ENCODE data around the gene DEFB129.
A peak's percentile ranks its signal among the peaks of the same experiment; 100 is the strongest.
"Not testable (repeated sequence)": the region's sequence is repeated elsewhere in the genome, so short reads cannot be mapped to it uniquely, and the experiment has no call there.

DEFB129 gene

GRCh38 chr20:253447-253846 lies 26.4 kb downstream of the DEFB129 start:
- not testable (repeated sequence) for DNase-seq (ENCODE audit: low read depth, low spot score)

- no peak for DNase-seq (ENCODE audit: low read depth, low spot score)
Measured at GRCh38 chr20:257419-257818, 30.4 kb downstream of the DEFB129 start, which contains the start of gene DEFB132. Gene DEFB132 (plus strand): TSS chr20:257724. CDS start chr20:257779, 55 bp downstream.

- no peak for DNase-seq (ENCODE audit: low read depth, low spot score)
Measured at GRCh38 chr20:258269-258858, 31.3 kb downstream of the DEFB129 start.

GRCh38 chr20:258963-259362 lies 31.9 kb downstream of the DEFB129 start:
- DNase-seq (ENCODE audit: low read depth, low spot score), result no peak

GRCh38 chr20:259981-260380 lies 32.9 kb downstream of the DEFB129 start:
- no peak for DNase-seq (ENCODE audit: low read depth, low spot score)

GRCh38 chr20:263701-264100 lies 36.6 kb downstream of the DEFB129 start:
- no peak for DNase-seq (ENCODE audit: low read depth, low spot score)

GRCh38 chr20:266596-267562 lies 39.8 kb downstream of the DEFB129 start:
- DNase-seq (ENCODE audit: low read depth, low spot score), result peak; percentile 88

GRCh38 chr20:270517-270916 lies 43.5 kb downstream of the DEFB129 start:
- no peak for DNase-seq (ENCODE audit: low read depth, low spot score)

- no peak for DNase-seq (ENCODE audit: low read depth, low spot score)
Measured at GRCh38 chr20:271069-271468, 44.0 kb downstream of the DEFB129 start.

- DNase-seq (ENCODE audit: low read depth, low spot score), result no peak
Measured at GRCh38 chr20:271528-271927, 44.5 kb downstream of the DEFB129 start.

GRCh38 chr20:272718-273117 lies 45.7 kb downstream of the DEFB129 start:
- no peak for DNase-seq (ENCODE audit: low read depth, low spot score)

GRCh38 chr20:273884-274283 lies 46.8 kb downstream of the DEFB129 start:
- no peak for DNase-seq (ENCODE audit: low read depth, low spot score)

- DNase-seq (ENCODE audit: low read depth, low spot score), result no peak
Measured at GRCh38 chr20:275791-276190, 48.7 kb downstream of the DEFB129 start.

- no peak for DNase-seq (ENCODE audit: low read depth, low spot score)
Measured at GRCh38 chr20:276620-277495, 49.8 kb downstream of the DEFB129 start.

- DNase-seq (ENCODE audit: low read depth, low spot score), result no peak
Measured at GRCh38 chr20:277496-277781, 50.4 kb downstream of the DEFB129 start.

- no peak for DNase-seq (ENCODE audit: low read depth, low spot score)
Measured at GRCh38 chr20:278181-278580, 51.1 kb downstream of the DEFB129 start.

- DNase-seq (ENCODE audit: low read depth, low spot score), result no peak
Measured at GRCh38 chr20:278607-279571, 51.8 kb downstream of the DEFB129 start.
